IPS-18a (cell line): Measurements from ENCODE around the gene CDK14.

ENCODE experiments used
- H3K27ac ChIP-seq: one replicate; pipeline ENCODE4 v1.5.1; 2013; ENCODE audit warnings: low read length
- H3K27me3 ChIP-seq: one replicate; pipeline ENCODE4 v1.6.1; 2013; ENCODE audit warnings: mild to moderate bottlenecking, low read length; ENCODE audit not compliant: control insufficient read depth, insufficient read depth
- H3K36me3 ChIP-seq: one replicate; pipeline ENCODE4 v1.6.1; 2013; ENCODE audit warnings: low read depth, low read length; ENCODE audit not compliant: control insufficient read depth
- H3K4me1 ChIP-seq: one replicate; pipeline ENCODE4 v1.6.1; 2013; ENCODE audit warnings: low read depth, low read length; ENCODE audit not compliant: control insufficient read depth
- H3K4me3 ChIP-seq: one replicate; pipeline ENCODE4 v1.5.1; 2013; ENCODE audit warnings: low read length
- H3K9ac ChIP-seq: one replicate; pipeline ENCODE4 v1.6.1; 2013; ENCODE audit warnings: mild to moderate bottlenecking, low read length, moderate library complexity
- H3K9me3 ChIP-seq: one replicate; pipeline ENCODE4 v1.6.1; 2013; ENCODE audit warnings: low read depth, low read length; ENCODE audit not compliant: control insufficient read depth

The CDK14 gene

DNA sequence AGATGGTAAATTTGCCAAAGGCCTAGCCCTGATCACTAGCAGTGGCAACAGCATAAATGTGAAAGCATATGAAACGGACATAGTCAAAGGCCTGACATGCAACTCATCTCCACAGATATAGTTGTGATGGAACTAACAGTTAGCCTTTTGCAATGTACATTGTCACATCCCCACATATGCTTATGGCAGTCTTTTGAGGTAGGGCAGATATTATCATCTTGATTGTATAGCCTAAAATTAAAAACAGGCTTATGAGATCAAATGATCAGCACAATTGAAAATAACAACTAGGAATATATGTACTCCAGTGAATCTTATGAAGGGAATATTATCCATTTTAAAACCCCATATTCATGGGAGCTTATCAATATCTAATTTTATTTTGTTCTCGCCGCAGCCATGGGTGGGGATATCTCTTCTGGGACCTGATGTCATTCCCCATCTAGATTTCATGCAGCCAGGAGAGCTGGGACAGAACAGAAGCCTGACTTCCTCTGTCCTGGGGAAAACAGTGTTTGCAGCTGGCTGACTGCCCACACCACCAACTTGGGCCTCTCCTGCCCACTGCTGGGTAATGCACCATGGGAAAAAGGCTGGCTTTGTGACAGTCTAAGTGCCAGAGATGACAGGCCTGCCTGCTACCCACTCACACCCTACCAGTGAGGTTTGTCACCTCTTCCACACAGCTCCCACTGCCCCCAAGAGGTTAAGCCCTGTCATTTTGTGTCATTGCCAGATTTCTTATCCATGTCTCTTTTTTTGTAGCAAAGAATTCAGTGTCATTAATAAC is 487.9 kb downstream of the CDK14 start:
- Histone ChIP-seq H3K4me3 (no peak overlapping the region), H3K27me3 (no peaks in the 10 kb centered on the region), H3K4me1 (no peaks in the 10 kb centered on the region), H3K9ac (no peak overlapping the region), H3K27ac (no peak overlapping the region), H3K9me3 (no peaks in the 10 kb centered on the region), H3K36me3 (no peaks in the 10 kb centered on the region)

DNA sequence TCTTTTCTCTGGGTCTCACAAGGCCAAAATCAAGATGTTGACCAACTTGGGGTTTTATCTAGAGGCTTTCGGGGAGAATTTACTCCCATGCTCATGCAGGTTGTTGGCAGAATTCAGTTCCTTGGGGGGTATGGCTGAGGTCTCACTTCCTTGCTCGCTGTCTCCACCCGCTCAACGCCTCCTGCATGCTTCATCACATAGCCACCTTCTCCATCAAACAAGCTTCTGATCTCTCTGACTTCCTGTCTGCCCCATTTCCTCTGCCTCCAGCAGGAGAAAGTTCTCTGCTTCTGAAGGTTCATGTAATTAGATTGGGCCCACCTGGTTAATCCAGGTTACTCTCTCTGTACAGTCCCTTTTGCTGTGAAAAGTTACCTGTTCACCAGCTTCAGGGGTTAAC is 489.1 kb downstream of the CDK14 start:
- Histone ChIP-seq H3K27me3 (no peaks in the 10 kb centered on the region), H3K9me3 (no peaks in the 10 kb centered on the region), H3K4me3 (no peak overlapping the region), H3K9ac (no peak overlapping the region), H3K36me3 (no peaks in the 10 kb centered on the region), H3K27ac (no peak overlapping the region), H3K4me1 (no peaks in the 10 kb centered on the region)

DNA sequence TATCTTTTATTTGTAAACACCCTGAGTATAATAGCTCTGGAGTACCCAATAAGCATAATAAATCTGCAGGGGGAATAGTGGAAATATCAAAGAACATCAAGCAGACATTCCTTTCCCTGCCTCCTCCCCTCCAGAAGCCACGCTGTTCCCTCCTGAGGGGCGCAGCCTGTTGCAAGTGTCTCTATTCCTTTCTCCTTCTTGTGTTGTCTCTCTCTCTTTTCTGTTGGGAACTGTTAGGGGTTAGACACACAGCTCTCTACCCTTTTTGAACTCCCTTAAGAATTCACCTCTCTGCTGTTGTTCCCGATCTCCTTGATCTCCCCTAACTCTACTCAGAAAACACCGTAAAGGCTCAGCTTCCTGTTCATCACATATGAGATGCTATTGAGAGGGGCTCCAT is 490.1 kb downstream of the CDK14 start:
- Histone ChIP-seq H3K36me3 (no peaks in the 10 kb centered on the region), H3K9me3 (no peaks in the 10 kb centered on the region), H3K27me3 (no peaks in the 10 kb centered on the region), H3K4me1 (no peaks in the 10 kb centered on the region), H3K27ac (no peak overlapping the region), H3K9ac (no peak overlapping the region), H3K4me3 (no peak overlapping the region)

DNA sequence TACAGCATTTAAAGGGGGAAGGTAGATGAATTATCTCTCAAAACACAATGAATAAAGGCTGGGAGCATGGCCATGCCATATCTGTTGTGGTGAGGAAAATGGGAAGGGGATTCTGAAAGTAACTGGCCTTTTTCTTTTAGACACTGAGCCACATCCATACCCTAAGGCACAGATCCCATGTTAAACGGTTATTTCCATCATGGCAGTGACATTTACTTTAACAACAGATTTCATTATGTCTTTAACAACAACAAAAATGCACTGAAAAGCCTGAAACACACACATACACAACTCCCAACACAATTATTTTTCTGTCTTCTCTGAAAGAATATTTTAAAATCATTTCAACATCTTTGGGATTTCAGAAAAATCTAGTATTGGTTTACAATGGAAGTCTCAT is 492.0 kb downstream of the CDK14 start:
- Histone ChIP-seq H3K27me3 (no peaks in the 10 kb centered on the region), H3K4me1 (no peaks in the 10 kb centered on the region), H3K4me3 (no peak overlapping the region), H3K9me3 (no peaks in the 10 kb centered on the region), H3K27ac (no peak overlapping the region), H3K36me3 (no peaks in the 10 kb centered on the region), H3K9ac (no peak overlapping the region)

DNA sequence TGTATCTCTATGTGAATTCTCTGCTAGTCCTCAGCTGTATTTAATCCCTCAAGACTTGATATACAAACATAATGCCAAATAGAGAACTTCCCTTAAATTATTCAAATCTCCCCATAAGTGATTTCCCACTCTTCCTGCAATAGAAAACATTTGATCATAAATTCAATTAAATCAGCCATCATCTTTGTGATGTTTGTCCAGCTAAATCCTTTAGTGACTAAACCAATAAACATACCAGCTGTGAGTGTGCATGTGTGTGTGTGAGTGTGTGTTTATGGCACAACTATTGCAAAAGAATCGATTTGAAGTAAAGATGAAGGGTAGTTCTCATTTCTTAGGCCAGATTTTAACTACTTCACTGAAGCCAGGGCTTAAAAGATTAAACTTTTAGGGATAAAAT is 492.6 kb downstream of the CDK14 start:
- Histone ChIP-seq H3K4me1 (no peaks in the 10 kb centered on the region), H3K27ac (no peak overlapping the region), H3K9ac (no peak overlapping the region), H3K27me3 (no peaks in the 10 kb centered on the region), H3K9me3 (no peaks in the 10 kb centered on the region), H3K36me3 (no peaks in the 10 kb centered on the region), H3K4me3 (no peak overlapping the region)

DNA sequence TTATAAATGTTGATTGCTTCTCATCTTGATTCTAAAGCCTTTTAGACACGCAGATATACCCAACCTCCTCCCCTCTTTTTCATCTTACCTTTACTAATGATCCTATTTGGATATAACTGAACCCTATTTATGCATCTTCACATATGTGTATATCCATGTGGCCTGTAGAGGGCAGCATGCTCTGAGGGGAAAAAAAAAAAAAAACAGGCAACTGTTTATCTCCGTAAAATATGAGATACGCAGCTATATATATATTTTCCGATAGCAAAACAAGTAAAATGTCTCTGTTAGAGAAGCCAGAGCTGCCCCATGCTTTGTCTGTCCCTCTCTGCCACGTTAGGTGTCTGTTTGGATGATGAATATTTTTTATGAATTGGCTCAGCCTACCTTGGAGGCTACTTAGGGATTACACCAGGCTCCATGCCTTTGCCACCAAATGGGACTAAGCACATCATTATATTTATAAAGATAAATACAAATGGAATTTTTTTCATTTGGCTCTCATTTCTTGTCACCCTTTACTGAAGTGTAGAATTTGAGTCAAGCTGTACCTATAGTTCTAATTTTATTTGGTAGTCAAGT is 493.4 kb downstream of the CDK14 start:
- Histone ChIP-seq H3K9me3 (no peaks in the 10 kb centered on the region), H3K27me3 (no peaks in the 10 kb centered on the region), H3K9ac (no peak overlapping the region), H3K27ac (no peak overlapping the region), H3K4me3 (no peak overlapping the region), H3K4me1 (no peaks in the 10 kb centered on the region), H3K36me3 (no peaks in the 10 kb centered on the region)

DNA sequence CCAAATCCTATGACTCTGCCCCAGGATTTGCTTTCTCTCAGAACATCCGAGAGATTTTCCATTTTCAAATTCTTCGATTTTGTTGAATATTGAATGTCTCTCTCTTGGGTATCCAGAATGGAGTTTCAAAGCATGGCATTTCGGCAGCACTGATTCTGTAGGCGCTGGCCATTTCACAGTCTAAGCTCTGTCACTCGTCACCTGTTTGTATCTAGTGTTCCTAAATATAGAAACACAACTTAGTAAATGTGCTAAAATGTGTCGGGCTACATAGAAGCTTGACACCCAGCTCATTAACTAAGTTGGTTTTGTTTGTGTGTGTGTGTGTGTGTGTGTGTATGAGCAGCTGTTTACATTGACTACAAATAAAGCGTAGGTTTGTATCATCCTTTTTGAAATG is 494.6 kb downstream of the CDK14 start:
- H3K36me3 ChIP-seq, result no peaks in the 10 kb centered on the region
- H3K4me3 ChIP-seq, result no peak overlapping the region
- H3K27me3 ChIP-seq, result no peaks in the 10 kb centered on the region
- no peaks in the 10 kb centered on the region for H3K4me1 ChIP-seq
- H3K27ac ChIP-seq, result no peak overlapping the region
- H3K9me3 ChIP-seq, result no peaks in the 10 kb centered on the region
- H3K9ac ChIP-seq, result no peak overlapping the region

DNA sequence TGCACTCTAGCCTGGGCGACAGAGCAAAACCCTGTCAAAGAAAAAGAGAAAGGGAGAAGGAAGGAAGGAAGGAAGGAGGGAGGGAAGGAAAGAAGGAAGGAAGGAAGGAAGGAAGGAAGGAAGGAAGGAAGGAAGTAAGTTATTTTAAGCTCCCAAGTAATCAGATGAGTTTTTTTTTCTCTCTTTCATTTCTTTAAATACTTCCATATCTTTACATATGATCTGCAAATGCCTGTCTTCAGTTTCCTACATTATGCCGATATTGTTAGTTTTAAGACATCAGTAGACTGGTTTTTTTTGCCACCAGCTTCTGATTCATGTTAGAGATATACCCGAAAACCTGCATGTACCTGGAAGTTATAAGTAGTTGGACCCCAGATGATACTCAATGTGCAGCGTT is 495.5 kb downstream of the CDK14 start:
- no peak overlapping the region for H3K4me3 ChIP-seq
- no peaks in the 10 kb centered on the region for H3K4me1 ChIP-seq
- no peaks in the 10 kb centered on the region for H3K36me3 ChIP-seq
- no peaks in the 10 kb centered on the region for H3K9me3 ChIP-seq
- H3K27me3 ChIP-seq, result no peaks in the 10 kb centered on the region
- no peak overlapping the region for H3K27ac ChIP-seq
- H3K9ac ChIP-seq, result no peak overlapping the region

DNA sequence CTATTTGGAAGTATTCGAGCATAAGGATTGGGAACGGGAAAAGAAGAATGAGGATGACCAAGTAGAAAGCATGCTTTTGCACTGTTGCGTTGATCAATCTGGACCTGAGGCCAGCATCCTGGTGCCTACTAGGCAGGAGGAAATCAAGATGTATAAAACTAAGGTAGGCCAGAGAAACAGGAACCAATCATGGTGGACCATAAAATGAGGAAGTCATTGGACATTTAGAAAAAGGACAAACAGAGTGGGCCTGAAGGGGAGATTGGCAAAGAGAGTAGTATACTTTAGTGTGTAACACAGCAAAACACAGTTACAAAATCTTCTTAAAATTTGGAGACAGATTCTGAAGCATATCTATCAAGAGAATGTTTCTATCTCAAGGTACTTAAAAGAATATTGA is 497.1 kb downstream of the CDK14 start:
- no peak overlapping the region for H3K9ac ChIP-seq
- no peak overlapping the region for H3K4me3 ChIP-seq
- H3K36me3 ChIP-seq, result no peaks in the 10 kb centered on the region
- no peaks in the 10 kb centered on the region for H3K27me3 ChIP-seq
- H3K4me1 ChIP-seq, result no peaks in the 10 kb centered on the region
- H3K9me3 ChIP-seq, result no peaks in the 10 kb centered on the region
- H3K27ac ChIP-seq, result no peak overlapping the region

DNA sequence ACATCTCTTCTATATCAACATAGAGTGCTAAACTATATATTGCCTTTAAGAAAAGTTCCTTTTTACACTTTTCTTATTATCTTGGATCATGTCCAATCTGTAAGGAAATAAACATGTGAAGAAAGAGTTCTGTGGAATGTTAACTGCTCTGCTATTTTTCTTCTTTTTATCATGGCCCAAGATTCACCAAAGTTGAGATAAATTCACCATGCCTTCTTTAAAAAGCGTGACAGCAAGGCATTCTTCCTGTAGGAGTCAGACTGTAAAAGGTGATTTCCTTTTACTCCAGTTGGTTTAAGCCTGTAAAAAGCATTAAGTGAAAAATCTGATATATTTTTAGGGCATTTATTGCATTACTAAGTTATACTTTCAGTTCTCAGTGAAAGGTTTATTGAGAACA is 502.4 kb downstream of the CDK14 start:
- Histone ChIP-seq H3K36me3 (no peaks in the 10 kb centered on the region), H3K27ac (no peak overlapping the region), H3K9ac (no peak overlapping the region), H3K9me3 (no peaks in the 10 kb centered on the region), H3K27me3 (no peaks in the 10 kb centered on the region), H3K4me1 (no peaks in the 10 kb centered on the region), H3K4me3 (no peak overlapping the region)

DNA sequence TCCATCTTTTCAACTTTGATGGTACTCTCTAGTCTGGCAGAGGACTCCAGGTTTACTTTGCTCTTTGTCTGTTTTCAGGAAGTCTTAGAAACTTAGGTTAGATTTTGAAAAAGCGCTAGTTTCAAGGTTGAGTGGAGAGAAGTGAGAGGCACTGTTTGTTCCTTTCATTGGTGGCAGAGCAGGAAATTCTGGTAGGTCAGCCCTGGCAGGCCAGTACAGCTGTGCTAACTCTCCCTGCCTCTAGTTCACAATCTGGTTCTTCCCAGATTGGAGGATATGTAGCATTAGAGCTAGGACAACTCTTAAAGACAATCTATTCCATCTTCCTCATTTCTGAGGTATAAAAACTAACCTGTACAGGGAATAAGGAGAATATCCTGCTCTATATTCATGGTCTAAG is 507.2 kb downstream of the CDK14 start:
- H3K4me3 ChIP-seq, result no peak overlapping the region

DNA sequence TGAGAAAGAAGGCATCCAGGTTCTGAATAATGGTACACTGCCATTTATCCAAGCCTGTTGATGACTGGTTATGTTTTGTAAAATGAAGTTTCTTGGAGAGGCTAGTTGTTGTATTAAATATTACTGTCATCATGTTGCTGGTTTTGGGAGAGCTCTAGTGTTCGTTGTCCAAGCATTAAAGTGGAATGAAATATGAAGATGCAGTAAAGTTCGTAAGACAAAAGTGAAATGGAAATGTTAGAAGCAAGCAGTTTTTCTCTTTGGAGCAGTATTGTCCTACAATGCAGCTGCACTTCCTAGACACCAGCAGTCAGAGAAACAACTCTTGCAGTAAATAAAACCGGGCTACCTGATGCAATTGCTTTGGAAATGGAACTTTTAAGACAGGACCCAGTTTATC is 511.3 kb downstream of the CDK14 start:
- no peak overlapping the region for H3K27ac ChIP-seq
- no peaks in the 10 kb centered on the region for H3K27me3 ChIP-seq
- no peak overlapping the region for H3K9ac ChIP-seq
- H3K4me1 ChIP-seq, result no peaks in the 10 kb centered on the region
- H3K9me3 ChIP-seq, result no peaks in the 10 kb centered on the region
- H3K36me3 ChIP-seq, result no peaks in the 10 kb centered on the region
- no peak overlapping the region for H3K4me3 ChIP-seq

More for the DNA sequence above, 507.2 kb downstream of the CDK14 start:
- H3K27ac ChIP-seq, result no peak overlapping the region
- H3K4me1 ChIP-seq, result no peaks in the 10 kb centered on the region
- no peaks in the 10 kb centered on the region for H3K9me3 ChIP-seq
- H3K27me3 ChIP-seq, result no peaks in the 10 kb centered on the region
- no peaks in the 10 kb centered on the region for H3K36me3 ChIP-seq
- no peak overlapping the region for H3K9ac ChIP-seq
